Ovary (tissue), 3 donors: ENCODE measurements around the gene RBFOX2.

Source experiments
- EP300 ChIP-seq: sonication (generic); formaldehyde crosslinking; IDR thresholded peaks from one replicate; pipeline ENCODE4 v1.6.1; 2017; ENCODE audit warnings: antibody characterized with exemption
- POLR2A ChIP-seq: fragments of 450-650 bp; IDR thresholded peaks from one replicate; pipeline ENCODE4 v1.6.1; 2017; ENCODE audit warnings: antibody characterized with exemption, mild to moderate bottlenecking, moderate library complexity
- TF ChIP-seq, protein P1 (sequence below), 3 donors: fragments of 450-650 bp in 2 of 3; fragments of 200-600 bp in 1 of 3; IDR thresholded peaks; one replicate each; pipeline versions ENCODE4 v1.5.1 to v1.8.0; 2016 to 2022; ENCODE audit warnings: antibody characterized with exemption in 3 of 3, mild to moderate bottlenecking in 1 of 3
- donor health status: DM: no; HTN: no; CAD: no.

DNA sequence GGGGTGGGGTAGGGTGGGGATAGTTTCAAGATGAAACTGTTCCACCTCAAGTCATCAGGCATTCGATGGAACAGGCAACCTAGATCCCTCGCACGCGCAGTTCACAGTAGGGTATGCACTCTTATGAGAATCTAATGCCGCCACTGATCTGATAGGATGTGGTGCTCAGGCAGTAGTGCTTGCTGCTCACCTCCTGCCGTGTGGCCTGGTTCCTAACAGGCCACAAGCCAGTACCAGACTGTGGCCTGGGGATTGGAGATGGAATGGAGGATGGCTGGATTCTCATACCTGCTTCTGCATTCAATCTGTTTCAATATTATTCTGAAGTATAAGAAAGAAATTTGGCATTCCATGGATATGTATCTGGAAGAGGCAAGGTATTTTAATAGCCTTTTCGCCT lies 73.1 kb downstream of the RBFOX2 start:
- TF ChIP-seq, protein P1, sequence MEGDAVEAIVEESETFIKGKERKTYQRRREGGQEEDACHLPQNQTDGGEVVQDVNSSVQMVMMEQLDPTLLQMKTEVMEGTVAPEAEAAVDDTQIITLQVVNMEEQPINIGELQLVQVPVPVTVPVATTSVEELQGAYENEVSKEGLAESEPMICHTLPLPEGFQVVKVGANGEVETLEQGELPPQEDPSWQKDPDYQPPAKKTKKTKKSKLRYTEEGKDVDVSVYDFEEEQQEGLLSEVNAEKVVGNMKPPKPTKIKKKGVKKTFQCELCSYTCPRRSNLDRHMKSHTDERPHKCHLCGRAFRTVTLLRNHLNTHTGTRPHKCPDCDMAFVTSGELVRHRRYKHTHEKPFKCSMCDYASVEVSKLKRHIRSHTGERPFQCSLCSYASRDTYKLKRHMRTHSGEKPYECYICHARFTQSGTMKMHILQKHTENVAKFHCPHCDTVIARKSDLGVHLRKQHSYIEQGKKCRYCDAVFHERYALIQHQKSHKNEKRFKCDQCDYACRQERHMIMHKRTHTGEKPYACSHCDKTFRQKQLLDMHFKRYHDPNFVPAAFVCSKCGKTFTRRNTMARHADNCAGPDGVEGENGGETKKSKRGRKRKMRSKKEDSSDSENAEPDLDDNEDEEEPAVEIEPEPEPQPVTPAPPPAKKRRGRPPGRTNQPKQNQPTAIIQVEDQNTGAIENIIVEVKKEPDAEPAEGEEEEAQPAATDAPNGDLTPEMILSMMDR (IDR thresholded peaks at IDR 0.05): no peak
- TF ChIP-seq EP300 (no peak), POLR2A (no peak)
